NCI-H446 treated with DMSO at 0.1 percent for 48 hours (cell line): Measurements from ENCODE around the gene HSPA5.
A peak's percentile ranks its signal among the peaks of the same experiment; 100 is the strongest.
"Not testable (repeated sequence)": the region's sequence is repeated elsewhere in the genome, so short reads cannot be mapped to it uniquely, and the experiment has no call there.

Source experiments
- DNase-seq: peaks from one replicate; lab custom pipeline; 2025; lab: John Stamatoyannopoulos, UW

HSPA5 gene

GRCh38 chr9:125241000-125241862, at the start of gene HSPA5:
TSS of gene HSPA5 (minus strand) at chr9:125241343. CDS start at chr9:125241126, 217 bp downstream.
- DNase-seq: peak; percentile 97

- DNase-seq: not testable (repeated sequence)
These were observed 45.8 kb upstream of the HSPA5 start for GRCh38 chr9:125286935-125287433.

GRCh38 chr9:125284855-125285254, 43.7 kb upstream of the HSPA5 start:
- no peak for DNase-seq

- no peak for DNase-seq
These were observed 39.8 kb upstream of the HSPA5 start for GRCh38 chr9:125280945-125281344.

- no peak for DNase-seq
These were observed 36.3 kb upstream of the HSPA5 start for GRCh38 chr9:125277411-125277810.

- DNase-seq: no peak
These were observed 35.6 kb upstream of the HSPA5 start for GRCh38 chr9:125276771-125277170.

- DNase-seq: no peak
These were observed 31.6 kb upstream of the HSPA5 start for GRCh38 chr9:125272697-125273096.

- DNase-seq: no peak
These were observed 29.9 kb upstream of the HSPA5 start for GRCh38 chr9:125271081-125271480.

GRCh38 chr9:125269014-125269397, 27.9 kb upstream of the HSPA5 start:
- DNase-seq: no peak

- DNase-seq: no peak
These were observed 27.4 kb upstream of the HSPA5 start for GRCh38 chr9:125268394-125269013.

GRCh38 chr9:125264068-125264467, 22.9 kb upstream of the HSPA5 start:
- not testable (repeated sequence) for DNase-seq

GRCh38 chr9:125262294-125262991, 21.3 kb upstream of the HSPA5 start:
- DNase-seq: no peak

- DNase-seq: peak; percentile 66
These were observed 20.6 kb upstream of the HSPA5 start, which contains the start of gene GAPVD1 for GRCh38 chr9:125261501-125262293. TSS of gene GAPVD1 (plus strand) at chr9:125261826. CDS start at chr9:125298922, 37,096 bp downstream.

- peak; percentile 10 for DNase-seq
These were observed 19.4 kb upstream of the HSPA5 start for GRCh38 chr9:125260561-125260960.

- no peak for DNase-seq
These were observed 17.8 kb upstream of the HSPA5 start for GRCh38 chr9:125258832-125259534.

GRCh38 chr9:125258160-125258785, 17.1 kb upstream of the HSPA5 start:
- DNase-seq: no peak

GRCh38 chr9:125255781-125256391, 14.7 kb upstream of the HSPA5 start:
- no peak for DNase-seq

- no peak for DNase-seq
These were observed 13.1 kb upstream of the HSPA5 start for GRCh38 chr9:125254231-125254630.

GRCh38 chr9:125246261-125246667, 5.1 kb upstream of the HSPA5 start:
- no peak for DNase-seq

GRCh38 chr9:125243792-125244260, 2.7 kb upstream of the HSPA5 start:
- no peak for DNase-seq
